ENCODE measurements around the gene CAMP. TPM values are rescaled to one million over a fixed set of nuclear protein-coding genes. Genes with fewer than 3 reads are reported as not detected.
A peak's percentile ranks its signal among the peaks of the same experiment; 100 is the strongest.

Gene CAMP
- total RNA-seq, 1 experiment from 2014 or later = not detected

GRCh38 chr3:48180531-48181253, 42.6 kb upstream of the CAMP start:
- H3K9me3 ChIP-seq = no peaks in the 10 kb centered on the region
- H3K4me1 Mint-ChIP-seq (ENCODE audit: low read depth, unreplicated experiment) = no peaks in the 10 kb centered on the region
- peaks cover 93% of the 10 kb centered on the region for H3K36me3 Mint-ChIP-seq (ENCODE audit: insufficient read depth, unreplicated experiment)
- DNase-seq = no peak
- no peak overlapping the region for H3K4me3 Mint-ChIP-seq (ENCODE audit: unreplicated experiment)
- ChIA-PET POLR2A (no interaction called here), CTCF (no interaction called here)
- H3K4me1 ChIP-seq = peaks cover 1% of the 10 kb centered on the region; the same call in 1 of the 2 replicates
- no peak for TF ChIP-seq CTCF (IDR thresholded peaks at IDR 0.05; ENCODE audit: insufficient read depth in 1 of 2, low read depth in 1 of 2, low read length in 1 of 2, severe bottlenecking in 1 of 2, unreplicated experiment in 1 of 2)
- BruUV-seq (replicated peaks) = no TSS peak
- H3K27ac Mint-ChIP-seq (ENCODE audit: unreplicated experiment) = no peak overlapping the region
- peaks cover 1% of the 10 kb centered on the region for H3K36me3 ChIP-seq (ENCODE audit: control insufficient read depth, insufficient read depth, low read length)
- intact Hi-C loops (cut with micrococcal nuclease; ENCODE audit: unreplicated experiment) = no loop called here
- no peaks in the 10 kb centered on the region for H3K27me3 Mint-ChIP-seq (ENCODE audit: insufficient read depth, unreplicated experiment)
- H3K4me3 ChIP-seq (ENCODE audit: low read depth, low read length) = no peak overlapping the region
- H3K9me3 Mint-ChIP-seq (ENCODE audit: unreplicated experiment) = no peaks in the 10 kb centered on the region
- H3K27me3 ChIP-seq (replicated peaks; ENCODE audit: control insufficient read depth, insufficient read depth, low read length) = no peaks in the 10 kb centered on the region

- ChIA-PET CTCF (no interaction called here), POLR2A (interaction anchor here (0.6 kb wide), 2 partner anchors 132 to 360 kb away, joined by 3 to 9 read pairs; no protein-coding TSS in a partner anchor)
- H3K4me3 Mint-ChIP-seq (ENCODE audit: unreplicated experiment) = no peak overlapping the region
- intact Hi-C loops (cut with micrococcal nuclease; ENCODE audit: unreplicated experiment) = no loop called here
- BruUV-seq (replicated peaks) = no TSS peak
- no peak for DNase-seq
- Histone ChIP-seq H3K36me3 (ENCODE audit: control insufficient read depth, insufficient read depth, low read length) (no peaks in the 10 kb centered on the region; the same call in none of the 2 replicates), H3K9me3 (no peaks in the 10 kb centered on the region), H3K4me3 (ENCODE audit: low read depth, low read length) (no peak overlapping the region), H3K27me3 (replicated peaks; ENCODE audit: control insufficient read depth, insufficient read depth, low read length) (no peaks in the 10 kb centered on the region), H3K4me1 (peaks cover 5% of the 10 kb centered on the region; the same call in 1 of the 2 replicates)
- peaks cover 79% of the 10 kb centered on the region for H3K36me3 Mint-ChIP-seq (ENCODE audit: insufficient read depth, unreplicated experiment)
- no peak for TF ChIP-seq CTCF (IDR thresholded peaks at IDR 0.05; ENCODE audit: insufficient read depth in 1 of 2, low read depth in 1 of 2, low read length in 1 of 2, severe bottlenecking in 1 of 2, unreplicated experiment in 1 of 2)
- H3K27me3 Mint-ChIP-seq (ENCODE audit: insufficient read depth, unreplicated experiment) = no peaks in the 10 kb centered on the region
- no peak overlapping the region for H3K27ac Mint-ChIP-seq (ENCODE audit: unreplicated experiment)
- H3K9me3 Mint-ChIP-seq (ENCODE audit: unreplicated experiment) = no peaks in the 10 kb centered on the region
- H3K4me1 Mint-ChIP-seq (ENCODE audit: low read depth, unreplicated experiment) = peaks cover 6% of the 10 kb centered on the region
Observed at GRCh38 chr3:48184299-48184698, 39.0 kb upstream of the CAMP start.

- H3K27me3 Mint-ChIP-seq (ENCODE audit: insufficient read depth, unreplicated experiment) = no peaks in the 10 kb centered on the region
- no peak for TF ChIP-seq CTCF (IDR thresholded peaks at IDR 0.05; ENCODE audit: insufficient read depth in 1 of 2, low read depth in 1 of 2, low read length in 1 of 2, severe bottlenecking in 1 of 2, unreplicated experiment in 1 of 2)
- peaks cover 6% of the 10 kb centered on the region for H3K4me1 Mint-ChIP-seq (ENCODE audit: low read depth, unreplicated experiment)
- Histone ChIP-seq H3K36me3 (ENCODE audit: control insufficient read depth, insufficient read depth, low read length) (no peaks in the 10 kb centered on the region; the same call in none of the 2 replicates), H3K4me3 (ENCODE audit: low read depth, low read length) (no peak overlapping the region), H3K4me1 (peaks cover 5% of the 10 kb centered on the region; the same call in 1 of the 2 replicates), H3K9me3 (no peaks in the 10 kb centered on the region), H3K27me3 (replicated peaks; ENCODE audit: control insufficient read depth, insufficient read depth, low read length) (no peaks in the 10 kb centered on the region)
- no peak overlapping the region for H3K27ac Mint-ChIP-seq (ENCODE audit: unreplicated experiment)
- ChIA-PET POLR2A (interaction anchor here (0.6 kb wide), 1 partner anchor 285 kb away, joined by 3 read pairs; no protein-coding TSS in a partner anchor), CTCF (interaction anchor here (0.6 kb wide), 2 partner anchors 216 to 371 kb away, joined by 4 to 9 read pairs; partner anchors contain the start of gene PFKFB4)
- peak overlapping the region; percentile 95 for H3K4me3 Mint-ChIP-seq (ENCODE audit: unreplicated experiment)
- H3K9me3 Mint-ChIP-seq (ENCODE audit: unreplicated experiment) = no peaks in the 10 kb centered on the region
- intact Hi-C loops (cut with micrococcal nuclease; ENCODE audit: unreplicated experiment) = loop anchor here (5.0 kb wide), 2 partner anchors 252 to 372 kb away; partner anchors contain the start of gene PFKFB4
- DNase-seq = no peak
- no TSS peak for BruUV-seq (replicated peaks)
- peaks cover 70% of the 10 kb centered on the region for H3K36me3 Mint-ChIP-seq (ENCODE audit: insufficient read depth, unreplicated experiment)
Observed at GRCh38 chr3:48185129-48185528, 38.2 kb upstream of the CAMP start.
